Fibroblast of lung (primary cell): Measurements from ENCODE around the gene ARHGAP6. TPM values are rescaled to one million over a fixed set of nuclear protein-coding genes. Genes with fewer than 3 reads are reported as not detected.

Experiments
- DNase-seq, 2 donors: peaks; one replicate each; pipeline versions ENCODE4 v3.0.0 to v3.0.0-alpha.2; 2010; ENCODE audit warnings: low read depth in 2 of 2
- H2AFZ ChIP-seq: 2 replicates; pipeline ENCODE4 v1.5.1; 2012; ENCODE audit warnings: low read length, control low read depth, inconsistent platforms
- H3K27ac ChIP-seq: 2 replicates; pipeline ENCODE4 v1.5.1; 2011; ENCODE audit warnings: low read length, control low read depth; ENCODE audit not compliant: insufficient read depth
- H3K27me3 ChIP-seq: 2 replicates; pipeline ENCODE4 v1.5.1; 2011; ENCODE audit warnings: mild to moderate bottlenecking, low read length; ENCODE audit not compliant: control insufficient read depth, insufficient read depth
- H3K36me3 ChIP-seq: 2 replicates; pipeline ENCODE4 v1.5.1; 2011; ENCODE audit warnings: low read length; ENCODE audit not compliant: control insufficient read depth, insufficient read depth
- H3K4me1 ChIP-seq: 2 replicates; pipeline ENCODE4 v1.5.1; 2011; ENCODE audit warnings: low read length; ENCODE audit not compliant: control insufficient read depth, insufficient read depth; ENCODE audit errors: extremely low read depth
- H3K4me2 ChIP-seq: 2 replicates; pipeline ENCODE4 v1.5.1; 2011; ENCODE audit warnings: low read length, control low read depth; ENCODE audit not compliant: insufficient read depth; ENCODE audit errors: extremely low read depth
- H3K4me3 ChIP-seq, 4 experiments: fragments of 200-600 bp in 1 of 4; sonication (generic) in 1 of 4; replicated peaks in 1 of 4; 2 replicates each; pipeline ENCODE4 v1.5.1; 2011 to 2016; ENCODE audit warnings: low read length in 4 of 4, low read depth in 3 of 4, mild to moderate bottlenecking in 3 of 4, control low read depth in 2 of 4, inconsistent platforms in 1 of 4, mixed read lengths in 1 of 4; ENCODE audit not compliant: insufficient read depth in 1 of 4; ENCODE audit errors: control extremely low read depth in 1 of 4
- H3K79me2 ChIP-seq: 2 replicates; pipeline ENCODE4 v1.5.1; 2012; ENCODE audit warnings: mild to moderate bottlenecking, low read length, inconsistent platforms; ENCODE audit not compliant: control insufficient read depth, insufficient read depth
- H3K9ac ChIP-seq: 2 replicates; pipeline ENCODE4 v1.5.1; 2011; ENCODE audit warnings: mild to moderate bottlenecking, low read length, control low read depth; ENCODE audit not compliant: insufficient read depth
- H3K9me3 ChIP-seq: 2 replicates; pipeline ENCODE4 v1.5.1; 2012; ENCODE audit warnings: low read depth, low read length; ENCODE audit not compliant: control insufficient read depth, insufficient read depth
- H4K20me1 ChIP-seq: 2 replicates; pipeline ENCODE4 v1.5.1; 2011; ENCODE audit warnings: low read length; ENCODE audit not compliant: control insufficient read depth, insufficient read depth; ENCODE audit errors: extremely low read depth
- EZH2 ChIP-seq: IDR thresholded peaks from 2 replicates; pipeline ENCODE4 v1.5.1; 2012; ENCODE audit warnings: low read length, control low read depth, mild to moderate bottlenecking; ENCODE audit errors: missing control alignments
- polyA plus RNA-seq, 2 donors: library from polyadenylated mRNA; depleted of rRNA in 1 of 2; stranded (reverse) in 1 of 2; unstranded in 1 of 2; fragments of >200 nt; gene quantifications; 2 replicates each; pipeline ENCODE4 v1.2.1, GENCODE V29; 2011 to 2012; ENCODE audit warnings: missing spikeins in 1 of 2
- total RNA-seq: library from RNA; depleted of rRNA; stranded (reverse); fragments of >200 nt; gene quantifications from 2 replicates; pipeline ENCODE4 v1.2.1, GENCODE V29; 2014
- TF ChIP-seq, protein P1 (sequence below), 2 donors: IDR thresholded peaks in 1 of 2; conservative IDR thresholded peaks in 1 of 2; 1 replicate in 1 of 2; 2 replicates in 1 of 2; pipeline ENCODE4 v1.5.1; 2011 to 2012; ENCODE audit warnings: low read length in 2 of 2, control low read depth in 1 of 2, inconsistent platforms in 1 of 2, low read depth in 1 of 2, mild to moderate bottlenecking in 1 of 2

Gene ARHGAP6
- total and polyA plus RNA-seq, 2 donors (not counting 1 experiment from before 2014, with no cell fraction given): 5.9 to 11.7 TPM

- Histone ChIP-seq H3K4me2 (no peak overlapping the region), H3K4me3 (no peak overlapping the region), H2AFZ (no peak overlapping the region), H3K36me3 (no peaks in the 10 kb centered on the region), H3K27me3 (no peaks in the 10 kb centered on the region), H3K4me1 (no peaks in the 10 kb centered on the region), H3K27ac (no peak overlapping the region), H4K20me1 (no peaks in the 10 kb centered on the region), H3K9ac (no peak overlapping the region), H3K79me2 (no peaks in the 10 kb centered on the region), H3K9me3 (no peaks in the 10 kb centered on the region)
- DNase-seq: no peak
- no peak for TF ChIP-seq EZH2
- TF ChIP-seq, protein P1, sequence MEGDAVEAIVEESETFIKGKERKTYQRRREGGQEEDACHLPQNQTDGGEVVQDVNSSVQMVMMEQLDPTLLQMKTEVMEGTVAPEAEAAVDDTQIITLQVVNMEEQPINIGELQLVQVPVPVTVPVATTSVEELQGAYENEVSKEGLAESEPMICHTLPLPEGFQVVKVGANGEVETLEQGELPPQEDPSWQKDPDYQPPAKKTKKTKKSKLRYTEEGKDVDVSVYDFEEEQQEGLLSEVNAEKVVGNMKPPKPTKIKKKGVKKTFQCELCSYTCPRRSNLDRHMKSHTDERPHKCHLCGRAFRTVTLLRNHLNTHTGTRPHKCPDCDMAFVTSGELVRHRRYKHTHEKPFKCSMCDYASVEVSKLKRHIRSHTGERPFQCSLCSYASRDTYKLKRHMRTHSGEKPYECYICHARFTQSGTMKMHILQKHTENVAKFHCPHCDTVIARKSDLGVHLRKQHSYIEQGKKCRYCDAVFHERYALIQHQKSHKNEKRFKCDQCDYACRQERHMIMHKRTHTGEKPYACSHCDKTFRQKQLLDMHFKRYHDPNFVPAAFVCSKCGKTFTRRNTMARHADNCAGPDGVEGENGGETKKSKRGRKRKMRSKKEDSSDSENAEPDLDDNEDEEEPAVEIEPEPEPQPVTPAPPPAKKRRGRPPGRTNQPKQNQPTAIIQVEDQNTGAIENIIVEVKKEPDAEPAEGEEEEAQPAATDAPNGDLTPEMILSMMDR (conservative IDR thresholded peaks at IDR 0.05 in 1 of 2, IDR thresholded peaks at IDR 0.05 in 1 of 2; ENCODE audit: low read depth in 1 of 2, low read length in 2 of 2): no peak
Measured at GRCh38 chrX:11408109-11408405, 257.7 kb downstream of the ARHGAP6 start.

- no peaks in the 10 kb centered on the region for H3K36me3 ChIP-seq
- H2AFZ ChIP-seq: no peak overlapping the region
- H3K27me3 ChIP-seq: no peaks in the 10 kb centered on the region
- TF ChIP-seq, protein P1 (conservative IDR thresholded peaks at IDR 0.05 in 1 of 2, IDR thresholded peaks at IDR 0.05 in 1 of 2; ENCODE audit: low read depth in 1 of 2, low read length in 2 of 2): no peak
- no peak for TF ChIP-seq EZH2
- no peak overlapping the region for H3K27ac ChIP-seq
- no peaks in the 10 kb centered on the region for H4K20me1 ChIP-seq
- no peaks in the 10 kb centered on the region for H3K4me1 ChIP-seq
- no peak overlapping the region for H3K9ac ChIP-seq
- no peak overlapping the region for H3K4me3 ChIP-seq
- H3K4me2 ChIP-seq: no peak overlapping the region
- no peaks in the 10 kb centered on the region for H3K9me3 ChIP-seq
- DNase-seq: peak in 1 of 2 donors; percentile 60
- H3K79me2 ChIP-seq: no peaks in the 10 kb centered on the region
Measured at GRCh38 chrX:11407331-11408108, 258.2 kb downstream of the ARHGAP6 start.

DNA sequence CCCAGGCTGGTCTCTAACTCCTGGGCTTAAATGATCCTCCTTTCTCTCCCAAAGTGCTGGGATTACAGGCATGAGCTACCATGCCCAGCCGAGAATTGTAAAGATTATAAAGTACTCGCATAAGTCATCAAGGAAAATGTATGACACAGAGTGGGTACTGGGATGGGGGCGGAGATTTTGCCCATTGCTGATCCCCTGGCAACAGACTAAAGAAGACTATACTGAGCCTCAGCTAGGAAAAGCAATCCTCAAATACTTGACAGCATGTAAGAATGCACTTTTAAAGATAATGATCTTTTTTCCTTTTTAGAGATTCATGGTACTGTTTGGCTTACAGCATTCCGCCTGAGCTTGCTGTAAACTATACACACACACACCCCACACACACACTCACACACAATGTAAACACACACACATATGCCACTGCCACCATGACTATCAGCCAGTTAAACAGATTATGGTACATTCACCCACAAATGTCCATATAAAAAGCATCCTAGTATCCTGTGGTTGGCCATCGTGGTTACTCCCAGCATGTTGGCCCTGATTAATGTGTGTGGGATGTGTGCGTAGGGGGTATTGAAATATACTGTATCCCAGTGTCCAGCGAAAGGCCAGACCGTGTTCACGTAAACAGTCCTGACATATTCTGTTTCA lies 259.5 kb downstream of the ARHGAP6 start:
- no peak for TF ChIP-seq EZH2
- TF ChIP-seq, protein P1 (conservative IDR thresholded peaks at IDR 0.05 in 1 of 2, IDR thresholded peaks at IDR 0.05 in 1 of 2; ENCODE audit: low read depth in 1 of 2, low read length in 2 of 2): no peak
- H4K20me1 ChIP-seq: no peaks in the 10 kb centered on the region
- H3K9me3 ChIP-seq: no peaks in the 10 kb centered on the region
- DNase-seq: peak; percentile 69 to 70
- no peak overlapping the region for H3K27ac ChIP-seq
- no peak overlapping the region for H3K4me3 ChIP-seq
- no peaks in the 10 kb centered on the region for H3K36me3 ChIP-seq
- no peaks in the 10 kb centered on the region for H3K4me1 ChIP-seq
- H2AFZ ChIP-seq: no peak overlapping the region
- H3K27me3 ChIP-seq: no peaks in the 10 kb centered on the region
- H3K9ac ChIP-seq: no peak overlapping the region
- no peaks in the 10 kb centered on the region for H3K79me2 ChIP-seq
- H3K4me2 ChIP-seq: peak overlapping the region; percentile 8
